Islet of Langerhans (tissue), 1 donor: ENCODE data around the gene KRTAP17-1.
"Not testable (repeated sequence)": the region's sequence is repeated elsewhere in the genome, so short reads cannot be mapped to it uniquely, and the experiment has no call there.

Experiments used
- FAIRE-seq: peaks from one replicate; lab custom pipeline; 2011; peaks lifted over from hg19 to GRCh38; lab: Jason Lieb, UNC

KRTAP17-1 gene

DNA sequence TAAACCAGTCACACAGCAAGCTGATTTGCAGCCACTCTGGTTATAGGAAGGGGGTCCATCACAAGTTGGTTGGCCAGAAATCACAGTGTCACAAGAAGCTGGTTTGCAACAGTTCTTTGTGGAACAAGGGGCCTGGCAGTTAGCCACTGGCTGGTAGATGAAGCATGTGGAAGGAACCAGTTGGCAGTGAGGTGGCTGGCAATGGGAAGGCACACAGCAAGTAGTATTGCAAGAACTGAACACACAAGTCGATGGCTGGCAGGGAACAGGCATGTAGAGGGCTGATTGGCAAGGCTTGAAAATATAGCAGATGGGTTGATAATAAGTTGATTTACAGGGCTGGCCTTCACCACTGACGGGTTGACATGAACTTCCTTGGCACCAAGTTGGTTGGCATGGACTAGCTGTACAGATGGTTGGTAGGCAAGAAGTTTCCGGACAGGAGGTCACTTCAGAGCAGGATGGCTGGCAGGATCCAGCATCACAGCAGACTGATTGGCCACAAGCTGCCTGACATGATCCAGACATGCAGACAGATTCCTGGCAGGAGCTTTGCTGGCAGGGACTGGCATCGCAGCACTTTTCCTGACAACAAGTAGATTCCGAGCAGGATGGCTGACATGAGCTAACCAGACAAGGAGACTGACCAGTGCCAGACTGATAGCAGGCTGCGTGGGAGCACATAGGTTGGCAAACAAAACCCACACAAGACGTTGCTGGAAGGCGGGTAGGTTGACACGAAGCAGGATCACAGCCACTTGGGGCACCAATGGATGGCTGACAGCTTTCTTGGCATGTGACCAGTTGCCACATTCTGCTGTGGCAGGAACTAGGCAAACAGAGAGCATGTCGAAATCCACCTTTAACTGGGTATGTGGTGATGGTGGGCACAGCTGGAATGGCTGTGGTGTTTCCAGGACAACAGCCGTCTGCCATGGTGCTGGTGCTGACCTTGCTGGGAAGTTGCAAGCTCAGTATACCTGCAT lies 13.3 kb downstream of the KRTAP17-1 start, which contains the start of gene KRTAP29-1:
Gene KRTAP29-1, minus strand, starts transcription at position 936 of the 986 bp plus-strand sequence. Its CDS starts 0 bp downstream, at position 936.
- FAIRE-seq: no peak

DNA sequence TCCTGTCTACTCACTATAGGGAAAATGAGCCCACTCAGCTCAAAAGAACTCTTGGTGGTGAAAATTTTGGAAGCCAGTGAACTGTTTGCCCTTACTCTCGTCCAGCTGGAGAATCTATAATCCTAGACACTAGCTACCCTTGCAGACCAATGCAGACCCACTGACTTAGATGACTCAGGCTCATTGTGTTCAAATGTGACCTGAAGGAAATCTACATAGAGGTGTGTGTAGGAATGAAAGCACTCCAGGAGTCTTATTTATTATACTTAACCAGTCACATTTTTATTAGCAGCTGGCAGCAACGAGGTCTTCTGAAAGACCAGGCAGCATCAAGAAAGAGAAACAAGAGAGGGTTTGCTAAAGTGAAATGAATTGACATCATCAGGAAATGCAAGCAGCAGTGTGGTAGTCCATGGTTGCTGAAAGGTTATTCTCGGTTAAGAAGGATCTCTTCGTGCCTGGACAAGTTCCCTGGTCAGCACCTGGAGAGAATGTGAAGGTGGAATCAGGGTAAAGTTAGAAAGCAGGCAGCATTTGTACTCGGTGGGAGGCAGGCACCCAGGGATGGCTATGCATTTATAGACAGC lies 14.2 kb downstream of the KRTAP17-1 start:
- no peak for FAIRE-seq

DNA sequence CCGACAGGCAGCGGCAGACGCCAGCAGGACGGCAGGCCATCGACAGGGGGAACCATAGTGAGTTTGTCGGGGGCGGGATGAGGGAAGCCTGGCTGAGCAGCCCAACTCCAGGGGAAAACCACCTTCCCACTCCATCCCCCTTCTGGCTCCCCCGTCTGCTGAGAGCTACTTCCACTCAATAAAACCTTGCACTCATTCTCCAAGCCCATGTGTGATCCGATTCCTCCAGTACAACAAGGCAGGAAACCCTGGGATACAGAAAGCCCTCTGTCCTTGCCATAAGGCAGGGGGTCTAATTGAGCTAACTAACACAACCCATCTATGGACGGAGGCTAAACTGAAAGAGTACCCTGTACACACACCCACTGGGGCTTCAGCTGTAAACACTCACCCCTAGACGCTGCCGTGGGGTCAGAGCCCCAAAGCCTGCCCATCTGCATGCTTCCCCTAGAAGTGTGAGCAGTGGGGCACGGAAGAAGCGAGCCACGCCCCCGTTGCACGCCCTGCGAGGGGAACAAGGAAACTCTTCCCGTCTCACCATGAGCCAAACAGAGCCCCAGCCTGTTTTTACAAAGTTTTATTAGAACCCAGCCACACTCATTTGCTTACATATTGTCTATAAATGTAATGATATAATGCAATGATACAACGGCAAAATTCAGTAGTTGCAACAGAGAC lies 16.9 kb downstream of the KRTAP17-1 start:
- FAIRE-seq: no peak

- no peak for FAIRE-seq
Measured at GRCh38 chr17:41296846-41297245, 18.7 kb downstream of the KRTAP17-1 start.

- FAIRE-seq: no peak
Measured at GRCh38 chr17:41294016-41294415, 21.5 kb downstream of the KRTAP17-1 start.

DNA sequence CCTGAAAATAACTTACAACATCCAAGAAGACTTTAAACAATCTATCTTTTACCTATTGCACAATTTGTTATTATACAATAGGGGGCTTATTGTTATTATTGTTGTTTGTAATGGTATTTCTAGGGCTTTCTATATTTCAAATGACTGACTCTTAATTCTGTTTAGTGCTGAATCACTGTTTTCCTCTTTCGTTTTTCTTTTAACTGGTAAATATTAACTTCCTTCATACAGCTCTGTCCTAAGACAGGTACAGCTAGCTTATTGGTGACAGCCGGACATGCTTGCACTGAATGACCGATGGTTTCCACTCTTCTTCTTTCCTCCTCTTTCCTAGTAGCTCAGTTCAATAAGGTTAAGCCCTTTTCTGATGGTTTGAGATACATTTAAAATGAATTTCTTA lies 28.5 kb downstream of the KRTAP17-1 start:
- no peak for FAIRE-seq

DNA sequence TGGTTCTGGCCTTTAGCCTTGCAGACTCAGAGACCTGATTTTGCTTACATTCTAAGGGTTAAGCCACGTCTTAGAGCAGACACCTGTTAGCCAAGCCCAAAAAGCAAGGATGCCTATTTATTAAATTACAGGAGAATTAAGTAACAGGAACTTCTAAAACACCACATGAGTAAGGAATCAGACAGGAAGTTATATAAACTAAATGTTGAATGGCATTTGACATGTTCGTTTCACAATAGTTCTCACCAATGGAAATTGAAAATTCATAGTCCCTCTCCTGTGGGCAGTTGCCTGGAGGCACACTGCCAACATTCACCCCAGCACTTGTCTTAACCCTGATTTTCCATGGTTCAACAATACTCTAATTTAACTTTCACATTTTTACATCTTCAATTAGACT lies 31.0 kb downstream of the KRTAP17-1 start:
- FAIRE-seq: no peak

- FAIRE-seq: no peak
Measured at GRCh38 chr17:41284043-41284442, 31.5 kb downstream of the KRTAP17-1 start.

- FAIRE-seq: no peak
Measured at GRCh38 chr17:41278176-41278955, 37.1 kb downstream of the KRTAP17-1 start.

- FAIRE-seq: not testable (repeated sequence)
Measured at GRCh38 chr17:41275648-41276190, 39.8 kb downstream of the KRTAP17-1 start, which contains the start of gene KRTAP9-7. Gene KRTAP9-7, plus strand, starts transcription at chr17:41275698. Its CDS starts 0 bp downstream, at chr17:41275698.

DNA sequence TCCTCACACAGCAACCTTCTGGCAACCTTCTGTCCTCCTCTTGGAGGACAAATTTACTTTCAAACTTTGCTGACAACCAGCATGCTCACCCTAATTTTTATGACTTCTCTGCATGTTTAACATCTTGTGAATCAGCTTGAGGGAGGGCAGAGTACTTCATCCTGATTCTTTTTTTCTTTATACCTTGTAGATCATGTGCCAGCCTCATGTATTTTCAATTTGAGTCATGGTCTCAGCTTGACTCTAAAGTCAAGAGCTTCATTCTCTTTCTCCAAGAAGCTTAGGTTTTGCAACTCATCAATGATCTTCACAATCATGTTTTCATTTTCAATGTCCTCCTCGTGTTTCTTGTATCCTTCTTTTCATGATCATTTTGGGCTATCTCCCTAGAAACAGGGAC lies 43.7 kb downstream of the KRTAP17-1 start:
- FAIRE-seq: no peak

- FAIRE-seq: not testable (repeated sequence)
Measured at GRCh38 chr17:41271323-41271722, 44.2 kb downstream of the KRTAP17-1 start.

DNA sequence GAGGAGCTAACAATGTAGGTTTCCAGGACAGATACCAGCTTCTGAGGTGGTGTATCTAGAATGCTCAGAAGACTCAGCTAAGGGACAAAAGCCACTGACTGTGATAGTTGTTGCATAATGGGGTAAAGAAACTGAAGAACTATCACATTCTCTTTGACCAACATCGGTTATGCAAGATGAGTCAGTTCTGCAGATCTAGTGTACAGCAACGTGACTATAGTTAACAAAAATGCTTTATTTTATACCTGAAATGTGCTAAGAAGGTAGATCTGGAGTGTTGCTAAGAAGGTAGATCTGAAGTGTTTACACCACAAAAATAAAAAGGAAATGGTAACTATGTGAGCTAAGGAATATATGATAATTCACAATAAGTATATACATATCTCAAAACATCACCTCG lies 47.8 kb downstream of the KRTAP17-1 start:
- FAIRE-seq: no peak

DNA sequence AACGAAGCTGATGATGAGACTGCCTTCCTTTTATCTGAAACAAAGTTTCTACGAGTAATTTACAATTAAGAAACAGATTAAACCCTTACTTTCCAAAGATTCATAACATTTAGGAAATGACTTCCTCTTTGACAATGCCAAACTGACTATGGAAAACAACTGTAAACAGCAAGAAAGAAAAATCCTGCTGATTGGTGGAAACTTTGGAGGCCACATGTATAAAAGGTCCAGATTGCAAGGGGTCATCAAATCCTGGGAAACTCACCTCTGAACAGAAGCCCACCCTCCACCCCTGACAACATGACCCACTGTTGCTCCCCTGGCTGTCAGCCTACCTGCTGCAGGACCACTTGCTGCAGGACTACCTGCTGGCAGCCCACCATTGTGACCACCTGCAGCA lies 50.4 kb downstream of the KRTAP17-1 start, which contains the start of gene KRTAP9-6:
Gene KRTAP9-6, plus strand, starts transcription at position 301 of the 400 bp plus-strand sequence. Its CDS starts 0 bp downstream, at position 301.
- no peak for FAIRE-seq
